Measurements from ENCODE around the gene SPEM1. TPM values are rescaled to one million over a fixed set of nuclear protein-coding genes. Genes with fewer than 3 reads are reported as not detected.

Gene SPEM1
- polyA plus RNA-seq, 4 donors: 0.09 TPM; not detected in 3

DNA sequence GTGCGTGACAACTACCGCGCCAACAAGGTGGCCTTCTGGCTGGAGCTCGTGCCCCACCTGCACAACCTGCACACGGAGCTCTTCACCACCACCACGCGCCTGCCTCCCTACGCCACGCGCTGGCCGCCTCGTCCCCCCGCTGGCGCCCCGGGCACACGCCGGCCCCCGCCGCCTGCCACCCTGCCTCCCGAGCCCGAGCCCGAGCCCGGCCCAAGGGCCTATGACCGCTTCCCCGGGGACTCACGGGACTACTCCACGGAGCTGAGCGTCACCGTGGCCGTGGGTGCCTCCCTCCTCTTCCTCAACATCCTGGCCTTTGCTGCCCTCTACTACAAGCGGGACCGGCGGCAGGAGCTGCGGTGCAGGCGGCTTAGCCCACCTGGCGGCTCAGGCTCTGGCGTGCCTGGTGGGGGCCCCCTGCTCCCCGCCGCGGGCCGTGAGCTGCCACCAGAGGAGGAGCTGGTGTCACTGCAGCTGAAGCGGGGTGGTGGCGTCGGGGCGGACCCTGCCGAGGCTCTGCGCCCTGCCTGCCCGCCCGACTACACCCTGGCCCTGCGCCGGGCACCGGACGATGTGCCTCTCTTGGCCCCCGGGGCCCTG is 3.0 kb upstream of the SPEM1 start:
- DNase-seq (ENCODE audit: low read depth in 4 of 4, low spot score in 3 of 4): no peak

DNA sequence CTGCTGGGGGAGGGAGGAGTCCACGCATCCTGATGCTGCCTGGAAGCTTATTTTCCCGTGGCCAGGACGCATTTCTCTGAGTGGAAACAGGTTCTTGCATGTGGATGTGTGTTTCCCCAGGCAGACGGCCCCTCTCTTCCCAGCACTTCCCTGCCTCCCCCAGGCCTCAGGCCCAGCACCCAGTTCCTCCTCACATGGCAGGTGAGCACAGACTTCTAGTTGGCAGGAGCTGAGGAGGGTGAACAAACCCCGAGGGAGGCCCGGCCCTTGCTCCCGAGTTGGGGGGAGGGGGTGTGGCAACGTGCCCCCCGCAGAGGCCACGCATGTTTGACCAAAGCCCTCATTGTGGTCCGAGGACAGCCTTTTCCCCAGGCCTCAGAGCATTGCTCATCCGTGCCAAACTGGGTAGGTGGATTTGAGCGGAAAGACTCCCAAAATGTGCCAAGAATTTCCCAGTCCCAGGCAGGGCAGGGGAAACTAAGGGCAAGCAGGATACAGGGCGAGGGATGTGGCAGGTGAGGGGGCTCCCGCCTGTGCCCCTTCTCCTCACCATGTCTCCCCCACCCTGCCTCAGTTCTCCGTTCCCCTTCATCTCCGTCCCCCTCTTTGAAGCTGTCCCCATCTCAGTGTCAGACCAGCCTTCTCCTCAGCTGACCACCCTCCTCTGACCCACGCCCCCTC is 1.5 kb upstream of the SPEM1 start:
- no peak for DNase-seq (ENCODE audit: low read depth in 4 of 4, low spot score in 3 of 4)

DNA sequence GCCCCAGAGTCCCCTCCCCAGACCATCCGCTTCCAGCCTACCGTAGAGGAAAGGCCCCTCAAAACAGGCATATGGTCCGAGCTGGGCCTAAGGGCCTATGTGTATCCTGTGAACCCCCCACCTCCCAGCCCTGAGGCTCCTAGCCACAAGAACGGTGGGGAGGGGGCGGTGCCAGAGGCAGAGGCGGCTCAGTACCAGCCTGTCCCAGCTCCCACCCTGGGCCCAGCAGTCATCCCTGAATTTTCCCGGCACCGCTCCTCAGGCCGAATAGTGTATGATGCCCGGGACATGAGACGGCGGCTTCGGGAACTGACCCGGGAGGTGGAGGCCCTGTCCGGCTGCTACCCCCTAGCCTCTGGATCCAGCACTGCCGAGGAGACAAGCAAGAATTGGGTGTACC is 1.1 kb downstream of the SPEM1 start:
- no peak for DNase-seq (ENCODE audit: low read depth in 4 of 4, low spot score in 3 of 4)

DNA sequence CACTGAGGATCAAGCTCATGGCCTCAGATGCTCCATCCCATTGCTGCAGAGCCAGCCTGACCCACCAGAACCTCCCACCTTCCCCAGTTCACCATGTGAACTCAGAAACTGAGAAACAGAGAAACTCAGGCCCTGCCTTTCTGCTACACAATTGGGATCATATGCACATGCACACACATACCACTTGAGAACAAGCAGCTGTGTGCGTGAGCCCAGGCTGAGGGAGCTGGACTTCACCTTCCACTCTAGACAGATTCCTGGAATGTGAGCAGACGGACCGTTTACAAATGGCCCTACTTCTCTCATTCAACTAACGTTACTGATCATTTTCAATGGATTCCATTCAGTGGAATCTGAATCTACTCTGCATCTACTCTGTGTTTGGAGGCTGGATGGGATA is 3.6 kb downstream of the SPEM1 start:
- DNase-seq (ENCODE audit: low read depth in 4 of 4, low spot score in 3 of 4): no peak

DNA sequence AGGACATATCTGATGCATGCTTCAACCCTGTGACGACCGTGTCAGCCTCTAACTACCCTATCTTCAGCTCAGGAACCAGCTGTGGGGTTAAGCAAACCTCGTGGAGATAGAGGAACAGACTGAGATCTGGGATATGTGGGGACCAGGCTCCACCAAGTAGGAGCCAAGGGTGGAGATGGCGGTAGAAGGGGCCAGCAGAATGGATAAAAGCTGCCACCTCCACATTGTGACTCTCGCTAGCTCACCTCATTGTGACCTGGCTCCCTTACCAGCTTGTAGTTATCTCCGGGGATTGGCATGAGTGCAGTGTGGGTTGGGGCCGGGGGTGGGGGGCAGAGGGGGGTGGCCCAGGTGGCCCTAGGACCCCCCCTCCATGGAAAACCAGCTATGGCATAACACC is 5.2 kb downstream of the SPEM1 start, which contains the start of gene SPEM2:
TSS of gene SPEM2 (plus strand) at position 301 of the 400 bp plus-strand sequence. CDS start at position 374, 73 bp downstream.
- no peak for DNase-seq (ENCODE audit: low read depth in 4 of 4, low spot score in 3 of 4)

DNA sequence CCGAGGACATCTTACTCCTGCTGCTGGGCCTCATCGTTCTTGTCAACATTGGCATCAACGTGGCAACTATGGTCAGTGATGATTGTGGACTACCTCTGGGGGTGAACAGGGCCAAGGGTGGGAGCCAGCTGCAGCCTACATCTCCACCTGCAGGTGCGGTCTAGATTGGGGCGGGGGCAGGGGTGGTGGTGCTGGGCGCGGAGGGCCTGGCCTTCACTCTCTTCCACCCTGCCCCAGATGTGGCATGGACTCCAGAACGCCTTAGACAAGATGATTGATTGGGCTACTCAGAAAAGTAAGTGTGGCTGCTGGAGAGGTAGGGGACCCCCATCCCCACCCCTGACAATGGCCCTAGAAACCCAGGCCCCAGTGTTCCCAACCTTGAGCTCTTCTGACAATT is 5.6 kb downstream of the SPEM1 start:
- no peak for DNase-seq (ENCODE audit: low read depth in 4 of 4, low spot score in 3 of 4)

DNA sequence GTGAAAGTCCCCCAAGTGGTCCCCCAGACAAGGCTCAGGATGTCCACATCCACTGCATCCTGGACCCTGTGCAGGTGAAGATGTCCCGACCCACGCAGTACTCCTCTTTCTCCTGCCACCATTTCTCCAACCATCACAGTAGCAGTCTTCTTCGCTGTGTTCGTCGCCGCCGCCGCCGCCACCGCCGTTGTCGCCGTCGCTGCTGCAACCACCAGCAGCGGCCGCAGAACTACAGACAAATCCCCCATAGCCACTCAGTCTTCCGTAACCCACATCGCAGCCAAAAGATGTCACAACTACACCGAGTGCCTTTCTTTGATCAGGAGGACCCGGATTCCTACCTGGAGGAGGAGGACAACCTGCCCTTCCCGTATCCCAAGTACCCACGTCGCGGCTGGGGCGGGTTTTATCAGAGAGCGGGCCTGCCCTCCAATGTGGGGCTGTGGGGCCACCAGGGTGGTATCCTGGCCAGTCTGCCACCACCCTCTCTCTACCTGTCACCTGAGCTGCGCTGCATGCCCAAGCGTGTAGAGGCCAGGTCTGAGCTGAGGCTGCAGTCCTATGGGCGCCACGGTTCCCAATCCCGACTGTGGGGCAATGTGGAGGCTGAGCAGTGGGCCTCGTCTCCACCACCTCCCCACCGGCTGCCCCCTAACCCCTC is 6.2 kb downstream of the SPEM1 start:
- no peak for DNase-seq (ENCODE audit: low read depth in 4 of 4, low spot score in 3 of 4)

DNA sequence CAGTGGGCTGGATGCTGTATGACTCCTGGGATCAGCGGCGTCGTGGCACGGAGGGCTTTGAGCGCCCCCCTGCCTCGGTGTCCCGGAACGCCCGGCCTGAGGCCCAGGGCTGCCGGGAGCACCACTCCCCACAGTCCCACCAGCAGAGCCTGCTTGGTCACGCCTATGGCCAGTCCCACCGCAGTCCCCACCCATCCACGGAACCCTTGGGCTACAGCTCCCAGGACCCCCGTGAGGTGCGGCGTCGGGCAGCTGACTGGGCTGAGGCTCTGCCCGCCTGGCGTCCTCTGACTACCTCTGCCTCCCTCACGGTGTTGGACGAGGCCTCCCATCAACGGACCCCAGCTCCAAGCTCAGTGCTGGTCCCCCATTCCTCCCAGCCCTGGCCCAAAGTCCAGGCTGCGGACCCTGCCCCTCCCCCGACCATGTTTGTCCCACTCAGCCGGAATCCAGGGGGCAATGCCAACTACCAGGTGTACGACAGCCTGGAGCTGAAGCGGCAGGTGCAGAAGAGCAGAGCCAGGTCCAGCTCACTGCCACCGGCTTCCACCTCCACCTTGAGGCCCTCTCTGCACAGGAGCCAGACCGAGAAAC is 6.9 kb downstream of the SPEM1 start:
- no peak for DNase-seq (ENCODE audit: low read depth in 4 of 4, low spot score in 3 of 4)

DNA sequence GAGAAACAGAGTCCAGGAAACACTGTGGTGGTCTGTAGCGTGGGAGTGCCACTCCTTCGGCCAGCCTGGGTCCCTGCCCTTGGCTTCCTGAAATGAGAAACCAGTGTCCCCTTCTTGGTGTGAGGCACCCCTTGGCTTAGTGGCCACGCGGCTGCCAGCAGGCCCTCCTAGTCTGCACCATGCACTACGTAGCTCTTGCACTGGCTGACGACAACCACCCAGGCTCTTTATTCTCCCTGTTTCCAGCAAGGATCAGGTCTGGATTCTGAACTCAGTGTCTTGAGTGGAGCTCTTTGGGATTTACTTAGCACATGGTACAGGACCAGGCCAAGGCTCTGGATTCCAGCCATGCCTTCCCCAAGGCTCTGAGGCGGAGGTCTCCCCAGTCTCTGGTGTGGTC is 7.4 kb downstream of the SPEM1 start:
- no peak for DNase-seq (ENCODE audit: low read depth in 4 of 4, low spot score in 3 of 4)

DNA sequence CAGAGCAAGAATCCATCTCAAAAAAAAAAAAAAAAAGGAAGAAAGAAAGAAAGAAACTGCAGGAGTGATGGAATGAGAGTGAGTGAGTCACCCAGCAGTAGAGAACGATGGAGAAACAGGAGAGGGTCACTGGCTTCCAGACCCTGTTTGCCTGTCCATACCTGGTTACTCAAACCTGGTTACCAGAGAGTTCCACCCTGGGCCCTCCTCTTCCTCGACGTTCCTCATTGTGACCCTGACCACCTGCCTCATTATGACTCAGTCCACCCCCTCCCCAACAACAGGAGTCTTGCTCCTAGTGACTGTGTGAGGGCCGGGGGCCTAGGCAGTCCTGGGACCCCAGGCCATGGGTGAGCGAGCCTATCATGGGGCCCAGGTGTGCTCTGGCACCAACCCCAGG is 8.4 kb downstream of the SPEM1 start, which contains the start of gene SPEM3:
TSS of gene SPEM3 (plus strand) at position 301 of the 400 bp plus-strand sequence. CDS start at position 347, 46 bp downstream.
- DNase-seq (ENCODE audit: low read depth in 4 of 4, low spot score in 3 of 4): no peak

DNA sequence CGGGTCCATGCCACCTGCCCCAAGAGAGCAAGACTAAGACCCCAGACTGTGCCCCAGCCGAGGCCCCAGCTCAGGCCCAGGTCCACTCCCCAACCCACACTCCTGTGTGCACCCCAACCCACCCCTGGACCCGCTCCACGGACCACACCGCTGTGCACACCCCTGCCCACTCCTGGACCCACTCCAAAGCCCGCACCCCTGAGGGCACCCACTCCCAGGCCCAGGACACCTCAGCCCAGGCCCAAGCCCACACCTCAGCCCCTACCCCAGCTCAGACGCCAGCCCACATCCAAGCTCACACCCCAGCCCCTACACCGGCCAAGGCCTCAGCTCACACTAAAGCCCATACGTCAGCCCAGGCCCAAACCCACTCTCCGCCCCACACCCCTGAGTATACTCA is 9.6 kb downstream of the SPEM1 start:
- no peak for DNase-seq (ENCODE audit: low read depth in 4 of 4, low spot score in 3 of 4)

DNA sequence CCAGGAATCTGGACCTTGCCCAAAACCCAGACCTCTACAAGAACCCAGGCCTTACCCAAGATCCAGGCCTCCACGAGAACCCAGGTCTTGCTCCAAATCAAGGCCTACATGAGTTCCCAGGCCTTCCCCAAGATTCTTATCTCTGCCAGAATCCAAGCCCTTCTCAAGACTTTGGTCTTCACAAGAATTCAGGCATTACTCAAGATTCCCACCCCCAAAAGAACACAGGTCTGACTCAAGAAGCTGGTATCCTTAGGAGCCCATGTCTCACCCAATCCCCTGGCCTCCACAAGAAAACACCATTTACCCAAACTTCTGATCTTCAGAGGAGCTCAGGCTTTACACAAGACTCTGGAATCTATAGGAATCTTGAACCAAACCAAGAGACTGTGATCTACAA is 11.1 kb downstream of the SPEM1 start:
- DNase-seq (ENCODE audit: low read depth in 4 of 4, low spot score in 3 of 4): no peak

DNA sequence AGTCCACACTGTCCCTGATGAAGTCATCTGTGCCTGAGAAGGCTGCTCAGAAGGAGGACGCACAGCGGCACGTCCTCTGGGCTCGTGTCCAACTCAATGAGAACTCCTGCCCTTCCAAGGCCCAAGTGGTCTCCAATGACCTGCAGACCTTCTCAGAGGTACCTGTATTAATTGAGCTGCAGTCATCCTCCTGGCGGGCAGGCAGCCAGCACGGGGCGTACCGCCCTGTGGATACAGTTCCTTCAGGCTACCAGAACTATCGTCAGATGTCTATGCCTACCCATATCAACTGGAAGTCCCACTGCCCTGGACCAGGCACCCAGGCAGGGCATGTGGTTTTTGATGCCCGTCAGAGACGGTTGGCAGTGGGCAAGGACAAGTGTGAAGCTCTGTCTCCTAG is 12.2 kb downstream of the SPEM1 start:
- no peak for DNase-seq (ENCODE audit: low read depth in 4 of 4, low spot score in 3 of 4)

DNA sequence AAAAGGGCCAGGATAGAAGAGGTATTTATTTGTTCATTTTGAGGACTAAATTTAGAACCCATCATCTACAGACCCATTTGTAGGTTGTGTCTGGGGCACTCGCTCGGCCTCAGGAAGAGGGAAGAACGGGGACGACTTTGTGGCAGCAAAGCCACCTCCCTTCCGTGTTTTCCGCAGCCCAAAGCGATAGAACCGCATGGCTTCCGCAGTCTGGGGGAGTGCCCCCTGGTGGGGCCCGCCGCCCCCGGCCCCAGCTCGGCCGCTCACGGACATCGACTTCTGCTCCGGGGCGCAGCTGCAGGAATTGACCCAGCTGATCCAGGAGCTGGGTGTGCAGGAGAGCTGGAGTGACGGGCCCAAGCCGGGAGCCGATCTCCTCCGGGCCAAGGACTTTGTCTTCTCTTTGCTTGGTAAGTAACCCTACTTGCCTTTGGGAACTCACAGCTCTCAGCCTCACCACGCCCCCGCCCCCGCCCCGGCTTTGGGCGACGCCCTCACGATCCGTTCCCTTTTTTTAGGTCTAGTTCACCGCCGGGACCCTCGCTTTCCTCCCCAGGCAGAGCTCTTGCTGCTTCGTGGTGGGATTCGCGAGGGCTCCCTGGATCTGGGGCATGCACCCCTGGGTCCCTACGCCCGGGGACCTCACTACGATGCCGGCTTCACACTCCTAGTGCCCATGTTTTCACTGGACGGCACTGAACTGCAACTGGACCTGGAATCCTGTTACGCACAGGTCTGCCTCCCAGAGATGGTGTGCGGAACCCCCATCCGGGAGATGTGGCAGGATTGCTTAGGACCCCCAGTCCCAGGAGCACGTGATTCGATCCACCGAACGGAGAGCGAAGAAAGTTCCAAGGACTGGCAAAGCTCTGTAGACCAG is 15.8 kb downstream of the SPEM1 start:
- DNase-seq (ENCODE audit: low read depth in 4 of 4, low spot score in 3 of 4): no peak

DNA sequence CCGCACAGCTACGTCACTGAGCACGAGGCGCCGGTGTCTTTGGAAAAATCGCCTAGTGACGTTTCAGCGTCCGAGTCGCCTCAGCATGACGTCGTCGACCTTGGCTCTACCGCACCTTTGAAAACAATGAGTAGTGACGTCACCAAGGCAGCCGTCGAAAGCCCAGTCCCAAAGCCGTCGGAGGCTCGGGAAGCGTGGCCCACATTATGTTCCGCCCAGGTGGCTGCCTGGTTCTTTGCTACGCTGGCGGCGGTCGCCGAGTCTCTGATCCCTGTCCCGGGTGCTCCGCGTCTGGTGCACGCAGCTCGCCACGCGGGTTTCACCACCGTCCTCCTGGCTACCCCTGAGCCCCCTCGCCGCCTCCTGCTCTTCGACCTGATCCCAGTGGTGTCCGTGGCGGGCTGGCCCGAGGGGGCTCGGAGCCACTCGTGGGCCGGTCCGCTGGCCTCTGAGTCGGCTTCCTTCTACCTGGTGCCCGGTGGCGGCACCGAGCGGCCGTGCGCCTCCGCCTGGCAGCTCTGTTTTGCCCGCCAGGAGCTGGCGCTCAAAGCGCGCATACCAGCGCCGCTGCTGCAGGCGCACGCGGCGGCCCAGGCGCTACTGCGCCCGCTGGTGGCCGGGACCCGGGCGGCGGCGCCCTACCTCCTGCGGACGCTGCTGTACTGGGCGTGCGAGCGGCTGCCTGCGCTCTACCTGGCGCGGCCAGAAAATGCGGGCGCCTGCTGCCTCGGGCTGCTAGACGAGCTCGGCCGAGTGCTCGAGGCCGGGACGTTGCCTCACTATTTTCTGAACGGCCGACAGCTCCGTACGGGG is 16.6 kb downstream of the SPEM1 start:
- peak in 2 of 4 donors; percentile 67 to 80 for DNase-seq (ENCODE audit: low read depth in 4 of 4, low spot score in 3 of 4)

DNA sequence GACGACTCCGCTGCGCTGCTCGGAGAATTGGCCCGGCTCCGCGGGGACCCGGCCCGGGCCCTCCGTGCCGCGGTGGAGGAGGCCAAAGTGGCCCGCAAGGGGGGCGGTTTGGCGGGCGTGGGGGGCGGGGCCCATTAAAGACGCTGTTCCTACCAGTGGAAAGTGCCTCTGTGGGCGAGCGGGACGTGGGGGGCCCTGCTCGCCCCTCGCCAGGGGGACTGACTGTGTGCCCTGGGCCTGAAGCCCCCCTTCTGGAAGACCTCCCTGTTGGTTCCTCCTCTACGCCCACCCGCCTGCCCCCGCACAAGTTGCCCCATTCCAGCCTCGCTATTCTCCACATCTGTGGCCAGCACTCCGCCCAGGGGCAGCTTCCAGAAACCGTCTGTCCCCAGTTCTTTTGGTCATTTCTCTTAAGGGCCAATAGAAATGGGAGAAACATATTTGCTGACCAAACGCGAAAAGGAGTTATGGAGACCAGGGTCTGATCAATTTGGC is 17.3 kb downstream of the SPEM1 start:
- no peak for DNase-seq (ENCODE audit: low read depth in 4 of 4, low spot score in 3 of 4)

DNA sequence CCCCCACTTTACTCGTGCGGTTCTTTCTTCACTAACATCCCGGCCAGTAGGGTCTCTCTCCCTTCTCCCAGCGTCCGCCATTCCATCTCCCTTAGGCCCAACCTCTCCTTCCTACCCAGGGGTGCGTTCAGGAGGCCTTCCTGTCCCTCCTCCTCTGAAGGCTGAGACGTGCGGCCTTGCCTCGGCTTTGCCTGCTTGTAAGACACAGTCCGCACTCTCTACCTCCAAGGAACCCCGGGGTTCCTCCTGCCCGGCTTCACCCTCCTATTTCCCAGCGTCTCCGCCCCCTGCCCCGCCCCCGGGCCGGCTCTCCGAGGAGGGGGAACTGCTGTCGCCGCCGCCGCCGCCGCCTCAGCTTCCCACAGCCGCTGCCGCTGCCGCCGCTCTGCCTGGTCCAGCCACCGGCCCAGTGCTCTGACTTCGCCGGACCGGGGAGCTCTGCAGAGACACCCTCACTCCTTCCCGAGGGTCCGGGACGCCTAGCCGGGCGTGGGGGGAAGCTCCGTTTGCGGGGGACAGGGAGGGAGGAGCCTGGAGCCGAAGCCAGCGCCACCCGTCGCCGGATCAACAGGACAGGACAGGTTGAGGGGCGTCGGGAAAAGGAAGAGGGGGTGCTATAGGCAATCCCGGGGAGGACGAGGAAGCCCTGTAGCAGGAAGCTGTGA is 18.0 kb downstream of the SPEM1 start:
- no peak for DNase-seq (ENCODE audit: low read depth in 4 of 4, low spot score in 3 of 4)

DNA sequence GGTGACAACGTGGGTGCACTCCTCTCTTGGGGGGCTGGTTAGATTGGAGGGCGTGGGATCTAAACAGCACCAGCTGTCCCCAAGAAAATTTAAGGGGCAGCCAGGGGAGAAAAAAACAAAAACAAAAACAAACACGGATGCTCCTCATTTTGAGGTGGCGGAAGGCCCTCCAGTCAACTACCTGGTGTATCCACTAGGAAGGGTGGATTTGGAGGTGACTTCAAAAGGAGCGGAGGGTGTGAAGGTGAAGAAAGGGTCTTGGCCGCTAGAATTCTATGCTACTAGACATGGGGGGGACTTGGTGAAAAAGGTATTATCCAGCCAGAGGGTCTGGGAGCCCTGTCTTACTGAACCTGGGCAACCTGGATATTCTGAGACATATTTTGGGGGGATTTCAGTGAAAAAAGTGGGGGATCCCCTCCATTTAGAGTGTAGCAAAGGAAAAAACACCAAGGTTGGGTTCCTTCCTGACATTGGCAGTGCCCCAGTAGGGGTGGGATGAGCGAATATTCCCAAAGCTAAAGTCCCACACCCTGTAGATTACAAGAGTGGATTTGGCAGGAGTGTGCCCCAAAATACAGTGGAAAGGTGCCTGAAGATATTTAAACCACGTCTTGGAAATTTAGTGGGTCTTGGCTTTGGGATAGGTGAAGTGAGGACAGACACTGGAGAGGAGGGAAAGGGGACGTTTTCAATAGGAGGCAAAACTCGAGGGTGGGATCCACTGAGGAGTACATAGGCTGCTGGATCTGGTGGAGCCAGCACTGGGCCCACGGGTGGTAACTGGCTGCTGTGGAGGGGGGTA is 18.7 kb downstream of the SPEM1 start:
- DNase-seq (ENCODE audit: low read depth in 4 of 4, low spot score in 3 of 4): no peak

Data from right renal pelvis (tissue), 4 donors.